Measurements from ENCODE around the gene NLN.
"Not testable (repeated sequence)": the region's sequence is repeated elsewhere in the genome, so short reads cannot be mapped to it uniquely, and the experiment has no call there.

NLN gene

DNA sequence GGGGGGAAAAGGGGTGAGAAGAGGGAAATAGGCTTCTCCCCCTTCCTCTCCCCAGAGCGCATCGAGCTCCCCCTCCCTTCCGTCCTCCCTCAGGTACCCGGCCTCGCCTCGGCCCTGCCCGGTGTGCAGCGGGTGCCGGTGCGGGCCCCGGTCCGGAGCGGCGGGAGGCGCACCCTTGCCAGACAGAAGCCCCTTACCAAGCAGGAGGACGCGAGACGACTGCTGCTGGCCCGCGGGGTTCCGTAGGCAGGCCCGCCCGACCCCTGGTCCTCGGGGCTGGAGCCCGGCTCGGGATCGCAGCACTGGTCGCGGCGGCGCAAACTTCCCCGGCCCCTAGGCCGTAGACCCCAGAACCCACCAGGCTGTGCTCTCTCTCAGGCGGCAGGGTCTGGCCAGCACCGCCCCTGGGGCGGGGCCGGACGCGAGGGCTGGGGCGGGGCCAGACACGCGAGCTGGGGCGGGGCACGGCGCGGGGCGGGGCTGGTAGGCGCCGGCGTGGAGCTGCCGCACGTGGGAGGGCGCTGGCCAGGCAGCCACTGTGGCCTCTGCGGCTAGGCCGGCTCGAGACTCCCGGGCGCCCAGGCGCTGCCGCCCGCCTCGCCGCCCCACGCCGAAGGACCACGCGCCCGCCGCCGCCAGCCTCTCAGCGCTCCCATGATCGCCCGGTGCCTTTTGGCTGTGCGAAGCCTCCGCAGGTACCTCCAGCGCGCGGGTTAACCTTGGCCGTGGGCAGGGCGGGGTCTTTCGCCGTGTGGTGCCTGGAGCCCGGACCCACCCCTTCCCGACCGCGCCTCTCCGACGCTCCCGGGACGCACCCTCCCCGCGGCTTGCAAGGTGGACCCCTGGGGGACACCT is at the start of gene NLN, which contains the start of gene SGTB:
TSS of gene NLN (plus strand) at position 486 of the 855 bp plus-strand sequence. CDS start at position 655, 169 bp downstream.
TSS of gene SGTB (minus strand) at position 390 of the 855 bp plus-strand sequence. CDS start 1,302 bp downstream, outside the sequence.
- DNase-seq: peak; percentile 21 to 85

DNA sequence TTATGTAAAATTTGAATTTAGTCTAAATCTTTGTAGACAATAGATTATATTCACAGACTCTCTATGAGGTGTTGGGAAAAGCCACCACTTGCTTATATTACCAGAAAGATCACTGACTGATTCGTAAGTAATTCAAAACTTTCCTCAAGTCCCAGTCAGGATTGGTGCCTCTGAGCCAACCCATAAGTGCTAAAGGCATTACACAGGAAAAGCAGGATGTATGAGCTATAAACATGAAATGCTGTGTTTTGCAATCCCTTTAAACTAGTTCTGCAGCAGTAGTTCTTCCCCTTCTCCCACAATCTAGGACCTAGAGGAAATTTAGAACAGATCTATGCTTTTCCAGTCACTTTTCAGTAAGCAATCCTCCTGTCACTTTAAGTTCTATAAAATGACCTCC is 49.2 kb upstream of the NLN start:
- no peak for DNase-seq

DNA sequence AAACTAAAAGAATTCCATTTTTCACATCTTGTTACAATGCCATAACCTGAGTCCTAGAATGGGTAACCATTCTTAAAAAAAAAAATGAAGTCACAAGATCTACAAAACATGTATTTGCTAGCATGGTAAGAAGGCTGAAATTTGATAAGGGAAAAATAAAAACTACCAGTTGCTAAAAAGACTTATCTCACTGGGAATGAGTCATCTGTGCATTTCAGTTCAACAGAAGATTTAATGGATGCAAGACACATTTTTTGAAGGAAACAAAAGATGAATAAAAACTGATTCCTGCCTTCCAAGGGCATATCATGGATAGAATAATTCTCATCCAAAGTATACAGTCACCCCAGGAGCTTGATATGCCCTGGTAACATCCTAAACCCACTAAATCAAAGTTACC is 47.3 kb upstream of the NLN start:
- DNase-seq: no peak

DNA sequence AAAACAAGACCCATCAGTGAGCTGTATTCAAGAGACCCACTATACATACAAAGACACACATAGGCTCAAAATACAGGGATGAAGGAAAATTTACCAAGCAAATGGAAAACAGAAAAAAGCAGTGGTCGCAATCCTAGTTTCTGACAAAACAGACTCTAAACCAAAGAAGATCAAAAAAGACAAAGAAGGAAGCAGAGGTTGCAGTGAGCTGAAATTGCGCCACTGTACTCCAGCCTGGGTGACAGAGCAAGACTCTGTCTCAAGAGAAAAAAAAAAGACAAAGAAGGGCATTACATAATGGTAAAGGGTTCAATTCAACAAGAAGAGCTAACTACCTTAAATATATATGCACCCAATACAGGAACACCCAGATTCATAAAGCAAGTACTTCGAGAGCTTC is 45.9 kb upstream of the NLN start:
- DNase-seq: not testable (repeated sequence)

DNA sequence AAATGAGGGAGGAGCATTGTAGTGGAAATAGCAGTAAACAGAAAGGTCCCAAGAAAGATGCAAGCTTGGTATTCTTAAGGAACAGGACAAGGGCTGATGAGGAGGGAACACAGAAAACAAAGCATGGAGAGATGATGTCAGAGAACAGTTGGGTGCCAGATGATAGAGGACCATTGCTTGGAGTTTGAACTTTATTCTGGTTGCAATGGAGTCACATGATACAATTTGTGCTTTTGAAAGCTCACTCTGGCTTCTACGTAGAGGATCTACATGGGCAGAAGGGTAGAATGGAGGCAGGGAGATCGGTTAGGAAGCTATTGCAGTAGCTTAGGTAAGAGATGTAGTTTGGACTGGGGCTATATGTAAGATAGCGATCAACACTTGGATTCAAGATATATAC is 39.9 kb upstream of the NLN start:
- no peak for DNase-seq

DNA sequence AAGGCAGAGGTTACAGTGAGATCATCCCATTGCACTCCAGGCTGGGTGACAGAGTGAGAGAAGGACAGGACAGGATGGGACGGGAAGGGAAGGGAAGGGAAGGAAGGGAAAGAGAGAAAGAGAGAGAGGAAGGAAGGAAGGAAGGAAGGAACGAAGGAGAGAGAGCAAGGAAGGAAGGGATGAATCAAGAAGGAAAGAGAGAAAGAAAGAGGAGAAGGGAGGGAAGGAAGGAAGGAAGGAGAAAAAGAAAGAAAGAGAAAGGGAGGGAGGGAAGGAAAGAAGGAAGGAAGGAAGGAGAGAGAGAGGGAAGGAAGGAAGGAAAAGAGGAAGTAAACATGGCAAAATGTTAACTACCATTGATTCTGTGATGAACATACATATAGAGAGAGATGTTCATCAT is 28.9 kb upstream of the NLN start:
- no peak for DNase-seq

DNA sequence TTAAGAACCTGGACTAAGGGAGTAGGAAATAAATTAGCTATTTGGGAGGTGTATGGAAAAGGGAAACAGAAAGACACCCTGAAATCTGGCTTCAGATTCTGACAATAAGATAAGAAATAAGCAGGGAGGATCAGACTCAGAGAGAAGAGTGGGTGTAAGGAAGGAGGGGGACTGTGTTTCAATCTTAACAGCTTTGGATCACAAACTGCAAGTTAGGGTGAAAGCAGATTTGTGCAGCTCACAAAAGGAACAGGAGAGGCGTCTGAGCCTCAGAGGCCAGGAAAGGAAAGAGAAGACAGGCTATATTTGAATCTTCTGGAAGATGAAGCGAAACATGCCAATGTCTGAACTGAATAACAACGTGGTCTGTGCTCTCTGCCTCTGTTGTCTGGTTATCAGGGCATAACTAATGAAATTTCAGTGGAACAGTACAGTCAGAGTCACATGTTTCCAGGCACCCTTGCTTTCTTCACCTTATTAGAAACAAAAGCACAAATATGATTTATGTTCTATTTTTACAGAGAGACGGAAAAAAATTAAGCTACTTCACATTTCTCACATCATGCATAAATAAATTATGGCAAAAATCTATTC is 26.7 kb upstream of the NLN start:
- DNase-seq: no peak

DNA sequence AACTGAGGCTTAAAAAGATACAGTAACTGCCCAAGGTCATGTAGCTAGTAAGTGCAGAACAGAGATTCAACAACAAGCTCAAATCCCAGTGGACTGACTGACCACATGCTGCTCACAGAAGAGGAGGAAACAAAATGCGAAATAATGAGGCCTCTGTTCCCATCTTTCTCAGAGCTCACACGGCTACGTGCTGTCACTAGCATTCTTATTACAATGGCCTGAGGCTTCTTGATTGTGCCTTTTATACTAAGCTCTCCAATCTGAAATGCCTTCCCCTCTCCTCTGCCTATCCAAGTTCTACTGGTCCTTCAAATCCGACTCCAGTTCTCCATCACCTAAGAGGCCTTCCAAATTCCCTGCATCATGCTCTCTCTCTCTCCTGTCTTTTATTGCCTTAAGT is 26.1 kb upstream of the NLN start:
- no peak for DNase-seq

DNA sequence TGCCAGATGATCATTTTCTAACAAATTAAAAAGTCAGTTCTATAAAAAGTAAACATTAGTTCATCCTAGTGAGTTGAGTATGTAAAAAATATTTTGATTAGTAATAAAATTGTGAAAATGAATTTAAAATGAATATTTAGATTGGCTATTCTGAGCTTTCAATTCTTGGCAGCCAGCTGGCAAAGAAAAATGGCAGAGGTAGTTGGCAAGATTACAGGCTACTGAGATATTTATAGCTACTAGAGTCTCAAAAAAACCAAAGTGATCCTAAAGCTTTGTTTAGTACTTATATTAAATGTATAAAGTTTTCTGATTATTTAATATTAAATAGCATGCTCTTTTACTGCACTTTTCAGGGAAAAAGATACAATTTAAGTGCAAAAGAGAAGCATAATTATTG is 25.1 kb upstream of the NLN start:
- DNase-seq: peak; percentile 43 to 58

DNA sequence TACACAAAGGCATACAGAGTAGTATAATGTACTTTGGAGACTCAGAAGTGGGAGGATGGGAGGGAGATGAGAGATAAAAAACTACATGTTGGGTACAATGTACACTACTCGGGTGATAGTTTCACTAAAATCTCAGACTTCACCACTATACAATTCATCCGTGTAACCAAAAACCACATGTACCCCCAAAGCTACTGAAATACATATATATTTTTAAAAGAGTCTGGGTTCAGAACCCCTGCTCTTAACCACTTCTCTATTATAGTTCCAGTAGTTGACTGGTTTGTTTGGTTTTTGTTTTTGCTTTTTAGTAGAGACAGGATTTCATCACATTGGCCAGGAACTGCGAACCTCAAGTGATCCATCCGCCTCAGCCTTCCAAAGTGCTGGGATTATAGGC is 22.7 kb upstream of the NLN start:
- no peak for DNase-seq

DNA sequence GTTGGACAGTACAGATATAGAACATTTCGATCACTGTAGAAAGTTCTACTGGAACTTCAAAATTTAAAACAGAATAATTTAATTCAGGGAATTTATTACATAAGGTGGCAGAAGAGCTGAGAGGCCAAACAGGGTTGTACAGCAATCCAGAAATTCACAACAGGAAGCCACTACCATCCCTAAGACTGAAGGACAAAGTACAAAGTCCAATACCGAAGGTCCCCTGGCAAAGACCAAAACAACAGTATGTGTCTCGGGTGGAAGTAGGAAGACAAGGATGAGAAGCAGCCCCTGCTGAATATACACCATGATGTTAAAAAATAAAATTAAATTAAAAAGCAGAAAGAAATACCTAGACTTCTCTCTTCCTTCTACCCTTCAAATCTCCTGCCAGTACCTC is 20.0 kb upstream of the NLN start:
- DNase-seq: no peak

DNA sequence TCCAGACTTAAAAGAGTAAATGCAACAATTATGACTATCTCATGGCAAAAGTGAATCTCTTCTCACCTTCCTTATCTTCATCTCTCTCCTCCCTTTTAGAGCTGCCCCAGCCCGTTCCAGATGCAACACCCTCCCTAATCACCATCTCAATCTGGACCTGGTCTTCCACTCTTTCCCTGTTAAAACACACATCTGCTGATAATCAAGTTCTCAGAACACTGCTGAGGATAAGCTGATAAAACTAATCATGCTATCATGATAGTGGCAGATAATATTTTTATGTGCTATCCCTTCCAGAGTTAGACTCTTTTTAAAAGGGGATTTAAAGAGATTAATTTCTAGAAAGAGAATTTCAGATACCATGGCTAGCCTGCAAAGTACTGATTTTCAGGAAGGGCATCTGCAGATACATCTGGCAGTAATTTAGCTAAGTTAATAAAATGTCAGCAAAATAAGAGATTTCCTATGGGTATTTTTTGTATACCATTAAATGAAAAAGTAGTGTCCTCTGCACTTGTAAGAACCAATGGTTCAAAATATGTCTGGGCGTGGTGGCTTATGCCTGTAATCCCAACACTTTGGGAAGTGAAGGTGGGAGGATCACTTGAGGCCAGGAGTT is 17.3 kb upstream of the NLN start:
- DNase-seq: no peak

DNA sequence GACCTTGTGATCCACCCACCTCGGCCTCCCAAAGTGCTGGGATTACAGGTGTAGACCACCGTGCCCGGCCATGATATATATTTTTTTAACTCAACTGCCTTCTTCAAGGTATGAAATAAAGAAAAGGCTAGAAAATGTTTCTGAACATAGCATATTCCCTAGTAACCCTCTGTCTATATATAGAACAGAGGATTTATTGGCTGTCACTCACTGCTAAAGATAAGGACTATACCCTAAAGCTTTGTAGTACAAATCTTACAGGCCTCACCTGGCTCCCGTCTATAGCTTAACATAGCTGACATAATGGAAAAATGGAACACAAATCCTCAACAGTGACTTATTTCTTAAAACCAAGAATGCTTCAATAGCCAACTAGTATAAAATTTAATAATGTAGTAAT is 14.3 kb upstream of the NLN start:
- DNase-seq: no peak

DNA sequence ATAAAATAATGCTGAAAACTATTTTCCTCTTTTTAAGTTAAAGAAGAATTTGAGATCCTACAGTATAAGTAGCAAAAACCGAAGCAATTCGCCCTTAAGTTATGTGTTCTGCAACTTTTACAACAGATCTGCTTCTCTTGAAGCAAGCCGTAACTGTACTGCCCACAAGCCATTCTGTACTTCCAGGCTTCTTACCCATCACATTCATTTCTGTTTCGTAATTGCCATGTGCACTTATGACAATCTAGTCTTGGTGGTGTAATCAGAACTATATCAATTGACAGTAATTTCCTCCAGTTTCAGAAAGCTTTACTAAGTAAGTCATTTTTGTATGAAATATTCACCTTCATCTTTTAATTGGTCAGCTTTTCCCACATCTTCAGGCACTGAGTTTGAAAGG is 13.9 kb upstream of the NLN start:
- DNase-seq: no peak

DNA sequence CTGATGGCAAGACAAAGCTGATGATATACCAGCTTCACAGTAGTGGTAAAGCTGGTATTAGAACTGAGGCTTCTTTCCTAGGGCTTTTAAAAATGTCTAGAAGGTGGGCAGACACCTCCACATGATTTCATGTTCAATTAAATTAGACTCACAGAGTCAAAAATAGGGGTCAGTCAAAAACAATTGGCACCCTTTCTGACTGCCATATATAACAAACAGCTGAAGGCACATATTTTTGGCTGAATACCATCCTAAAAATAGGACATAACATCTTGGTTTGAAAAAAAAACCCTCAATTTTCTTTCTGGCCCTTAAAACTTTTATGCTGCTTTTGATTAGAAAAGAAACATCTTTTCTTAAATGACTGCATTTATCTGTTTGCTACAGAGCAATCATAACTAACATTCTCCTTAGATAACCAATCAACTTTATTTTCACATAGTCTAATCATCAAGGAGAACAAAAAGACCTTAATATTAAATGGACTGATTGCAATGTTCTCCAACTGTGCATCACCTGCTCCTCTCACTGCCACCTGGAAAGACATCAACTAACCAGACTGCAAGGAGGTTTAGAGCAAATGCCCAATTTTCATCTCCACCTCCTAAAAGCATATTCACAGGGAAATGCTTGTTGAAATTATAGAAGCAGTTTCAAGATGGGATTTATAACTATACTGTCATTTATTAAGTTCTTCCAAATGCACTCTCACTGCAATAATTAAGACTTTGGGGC is 3.3 kb upstream of the NLN start:
- DNase-seq: no peak

DNA sequence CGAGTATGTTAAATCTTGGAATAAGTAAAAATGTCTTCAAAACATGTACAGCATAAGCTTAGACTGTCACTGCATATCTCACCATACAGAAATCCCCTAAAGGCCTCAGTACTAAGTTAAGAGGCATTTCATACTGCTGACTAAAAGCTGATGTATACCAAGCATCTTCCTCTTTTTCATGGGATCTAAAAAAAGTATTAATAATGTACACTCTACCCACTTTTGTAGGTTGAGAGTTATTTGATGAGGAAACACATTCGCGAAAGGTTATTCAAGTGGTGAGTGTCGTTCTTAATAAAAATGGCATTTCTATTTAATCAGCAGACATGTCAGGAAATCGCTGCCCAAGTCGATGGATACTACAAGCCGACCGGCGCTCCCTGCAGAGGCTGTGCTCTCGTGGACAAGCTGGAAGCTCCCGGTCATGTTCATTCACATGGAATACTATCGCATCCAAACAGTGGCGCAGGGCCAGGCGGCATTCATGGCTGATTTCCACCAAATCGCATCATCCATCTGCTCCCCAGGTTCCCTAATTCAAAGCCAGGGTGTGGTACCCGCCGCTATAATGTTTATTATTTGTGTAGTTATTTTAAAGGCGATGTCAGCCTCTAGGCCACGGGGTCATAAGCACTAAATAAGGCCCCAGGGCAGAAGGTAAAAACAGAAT is 820 bp upstream of the NLN start:
- peak; percentile 30 to 81 for DNase-seq

DNA sequence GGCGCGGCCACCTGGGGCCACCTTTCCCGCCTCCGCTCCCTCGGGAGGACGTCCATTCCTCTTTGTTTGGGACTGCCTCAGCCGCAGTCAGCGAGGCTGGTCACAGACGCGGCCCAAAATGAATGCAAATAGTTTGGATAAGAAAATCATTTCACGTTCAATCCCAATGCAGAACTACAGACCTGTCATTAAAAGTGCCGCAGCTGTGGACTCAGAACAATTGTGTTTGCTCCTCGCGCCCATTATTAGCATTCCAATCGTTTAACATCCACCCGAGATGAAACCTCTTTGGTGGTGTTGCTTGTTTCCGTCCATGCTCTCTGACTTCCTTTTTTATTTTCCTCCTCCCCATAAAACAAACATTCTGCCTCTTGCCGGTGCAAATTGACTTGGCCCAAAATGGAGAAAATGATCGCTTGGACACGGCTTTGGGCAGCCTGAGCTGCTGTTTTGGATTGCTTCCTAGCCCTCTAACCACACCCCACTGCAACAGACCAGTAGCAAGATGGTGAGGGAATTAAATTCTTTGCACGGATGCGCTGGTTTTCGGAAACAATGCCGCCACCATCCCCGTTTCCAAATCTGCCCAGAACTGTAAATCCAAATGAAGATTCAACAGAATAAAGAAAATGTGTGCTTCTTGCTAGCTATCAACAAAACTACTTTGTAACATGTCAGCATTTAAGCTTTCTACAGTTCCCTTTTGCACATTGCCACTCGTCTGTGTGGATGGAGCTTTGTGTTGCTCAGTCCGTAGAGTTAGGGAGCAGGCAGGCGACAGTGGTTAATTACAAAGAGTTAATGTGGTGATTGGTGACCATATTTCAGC is 784 bp downstream of the NLN start:
- DNase-seq: peak; percentile 42 to 62

DNA sequence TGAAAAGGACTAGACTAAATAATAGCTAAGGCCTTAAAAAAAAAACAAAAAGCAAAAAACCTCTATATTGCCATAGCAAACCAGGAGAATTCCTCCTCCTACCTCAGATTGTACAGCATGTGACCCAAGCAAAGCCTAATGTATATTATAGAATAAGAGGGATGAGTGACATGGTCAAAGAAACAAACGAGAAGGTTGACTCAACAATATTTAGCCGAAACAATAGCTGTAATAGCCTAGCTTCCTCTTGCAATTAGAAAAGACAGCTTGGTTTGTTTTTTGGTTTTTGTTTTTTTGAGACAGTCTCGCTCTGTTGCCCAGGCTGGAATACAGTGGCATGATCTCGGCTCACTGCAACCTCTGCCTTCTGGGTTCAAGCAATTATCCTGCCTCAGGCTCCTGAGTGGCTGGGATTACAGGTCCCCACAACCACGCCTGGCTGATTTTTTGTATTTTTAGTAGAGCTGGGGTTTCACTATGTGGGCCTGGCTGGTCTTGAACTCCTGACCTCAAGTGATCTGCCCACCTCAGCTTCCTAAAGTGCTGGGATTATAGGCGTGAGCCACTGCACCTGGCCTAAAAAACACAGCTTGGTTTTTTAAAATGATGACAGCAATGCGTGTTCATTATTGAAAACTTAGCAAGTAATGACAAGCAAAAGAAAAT is 5.6 kb downstream of the NLN start:
- DNase-seq: no peak

DNA sequence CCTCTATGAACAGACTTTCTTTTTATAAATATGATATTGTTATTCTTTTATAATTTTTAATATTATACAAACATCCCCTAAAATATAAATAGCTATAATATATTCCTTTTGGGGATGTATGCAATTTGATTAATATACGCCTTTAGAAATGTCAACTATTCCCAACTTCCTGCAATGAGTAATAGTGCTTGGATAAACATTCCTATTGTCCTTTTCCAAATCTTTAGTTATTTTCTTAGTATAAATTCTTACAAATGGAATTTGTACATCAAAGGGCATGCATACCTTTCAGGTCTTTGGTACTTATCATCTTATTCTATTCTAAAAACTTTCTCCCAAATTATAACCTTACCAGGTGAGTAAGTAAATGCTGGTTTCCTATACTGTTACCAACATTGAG is 6.2 kb downstream of the NLN start:
- no peak for DNase-seq

DNA sequence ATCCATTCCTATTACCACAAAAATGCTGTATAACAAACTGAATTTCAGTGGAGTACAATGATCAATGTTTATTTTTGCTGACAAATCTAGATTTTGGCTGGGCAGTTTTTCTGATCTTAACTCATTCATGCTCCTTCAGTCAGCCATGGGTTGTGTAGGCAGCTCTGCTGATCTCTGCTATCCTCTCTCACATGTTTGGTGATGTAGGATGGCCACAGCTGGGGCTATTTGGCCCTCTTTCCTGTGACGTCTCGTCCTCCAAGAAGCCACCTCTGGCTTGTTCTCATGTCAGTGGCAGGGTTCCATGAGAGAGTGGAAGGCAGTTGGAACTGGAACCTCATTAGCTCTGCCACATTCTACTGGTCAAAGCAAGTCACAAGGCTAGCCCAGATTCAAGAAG is 8.9 kb downstream of the NLN start:
- no peak for DNase-seq

DNA sequence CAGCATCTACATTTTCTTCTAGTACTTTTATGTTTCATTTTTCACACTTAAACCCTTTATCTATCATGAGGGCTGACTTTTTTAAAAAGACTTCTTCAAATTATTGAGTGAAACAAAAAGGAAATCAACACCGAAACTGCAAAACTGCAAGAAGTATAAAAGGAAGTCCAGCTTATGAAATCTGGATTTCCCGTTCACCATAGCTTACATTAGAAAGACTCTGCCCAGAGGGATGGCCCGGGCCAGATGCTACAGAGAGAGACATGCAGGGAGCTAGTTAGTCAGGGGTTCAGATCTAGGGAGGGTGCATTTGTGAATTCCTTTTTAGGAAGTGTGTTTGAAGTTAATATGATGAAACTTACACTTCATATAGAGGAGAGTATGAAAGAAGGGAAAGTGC is 10.0 kb downstream of the NLN start:
- not testable (repeated sequence) for DNase-seq

Measured in NCI-H446 (cell line).